ENCODE data around the gene CMTM4.
"Not testable (repeated sequence)": the region's sequence is repeated elsewhere in the genome, so short reads cannot be mapped to it uniquely, and the experiment has no call there.

The CMTM4 gene

GRCh38 chr16:66703406-66704215 is 7.1 kb upstream of the CMTM4 start:
- DNase-seq: no peak

GRCh38 chr16:66701516-66701915 is 5.0 kb upstream of the CMTM4 start:
- DNase-seq: no peak

- no peak for DNase-seq
Measured at GRCh38 chr16:66701026-66701425, 4.5 kb upstream of the CMTM4 start.

GRCh38 chr16:66699898-66700297 is 3.4 kb upstream of the CMTM4 start:
- DNase-seq: no peak

- DNase-seq: no peak
Measured at GRCh38 chr16:66698046-66698445, 1.5 kb upstream of the CMTM4 start.

- DNase-seq: no peak
Measured at GRCh38 chr16:66695935-66696668, 441 bp downstream of the CMTM4 start.

GRCh38 chr16:66695471-66695934 is 1.0 kb downstream of the CMTM4 start:
- no peak for DNase-seq

GRCh38 chr16:66693149-66693548 is 3.4 kb downstream of the CMTM4 start:
- no peak for DNase-seq

GRCh38 chr16:66692341-66692740 is 4.2 kb downstream of the CMTM4 start:
- DNase-seq: no peak

GRCh38 chr16:66691234-66691633 is 5.3 kb downstream of the CMTM4 start:
- DNase-seq: no peak

GRCh38 chr16:66690106-66690847 is 6.3 kb downstream of the CMTM4 start:
- no peak for DNase-seq

- no peak for DNase-seq
Measured at GRCh38 chr16:66689282-66689681, 7.3 kb downstream of the CMTM4 start.

- DNase-seq: no peak
Measured at GRCh38 chr16:66687906-66688625, 8.5 kb downstream of the CMTM4 start.

GRCh38 chr16:66685501-66686115 is 10.9 kb downstream of the CMTM4 start:
- not testable (repeated sequence) for DNase-seq

GRCh38 chr16:66682271-66682670 is 14.3 kb downstream of the CMTM4 start:
- DNase-seq: no peak

GRCh38 chr16:66681676-66682075 is 14.9 kb downstream of the CMTM4 start:
- no peak for DNase-seq

- no peak for DNase-seq
Measured at GRCh38 chr16:66678337-66678736, 18.2 kb downstream of the CMTM4 start.

- DNase-seq: no peak
Measured at GRCh38 chr16:66677836-66678235, 18.7 kb downstream of the CMTM4 start.

- DNase-seq: no peak
Measured at GRCh38 chr16:66677179-66677578, 19.4 kb downstream of the CMTM4 start.

- no peak for DNase-seq
Measured at GRCh38 chr16:66676599-66676998, 19.9 kb downstream of the CMTM4 start.

- DNase-seq: no peak
Measured at GRCh38 chr16:66673691-66674090, 22.9 kb downstream of the CMTM4 start.

GRCh38 chr16:66670691-66671388 is 25.7 kb downstream of the CMTM4 start:
- no peak for DNase-seq

Measured in bone marrow (tissue), 2 donors.